Testis (tissue), 3 donors: Measurements from ENCODE around the gene SLC44A5. TPM values are rescaled to one million over a fixed set of nuclear protein-coding genes. Genes with fewer than 3 reads are reported as not detected.

Source experiments
- DNase-seq: peaks from one replicate; pipeline ENCODE4 v3.0.0-alpha.2; 2019
- H3K27ac ChIP-seq, 2 donors: fragments of 200-600 bp; sonication (generic); one replicate each; pipeline ENCODE4 v1.5.1; 2019
- H3K27me3 ChIP-seq: fragments of 200-600 bp; sonication (generic); one replicate; pipeline ENCODE4 v1.5.1; 2019
- H3K36me3 ChIP-seq: fragments of 200-600 bp; sonication (generic); one replicate; pipeline ENCODE4 v1.5.1; 2017; ENCODE audit warnings: low read depth; ENCODE audit errors: missing control alignments
- H3K4me1 ChIP-seq: fragments of 200-600 bp; sonication (generic); one replicate; pipeline ENCODE4 v1.5.1; 2019
- H3K4me3 ChIP-seq, 2 donors: fragments of 200-600 bp; sonication (generic); one replicate each; pipeline ENCODE4 v1.5.1; 2017 to 2019
- H3K9me3 ChIP-seq: fragments of 200-600 bp; sonication (generic); one replicate; pipeline ENCODE4 v1.5.1; 2017
- POLR2A ChIP-seq: fragments of 450-650 bp; IDR thresholded peaks from one replicate; pipeline ENCODE4 v1.6.1; 2017; ENCODE audit warnings: antibody characterized with exemption, mild to moderate bottlenecking, moderate library complexity
- WGBS, 2 donors: methylation state at CpG; one replicate each; pipeline ENCODE4 v1.1.5; 2018; 5-methylcytosine and 5-hydroxymethylcytosine counted together
- intact Hi-C: fragments of 100-400 bp; cut with DNase I; formaldehyde crosslinking; loops from one replicate; pipeline ENCODE4 v1.15.1; 2023; ENCODE audit warnings: low total_unique reads
- polyA plus RNA-seq: library from polyadenylated mRNA; stranded (reverse); fragments of 350-450 nt; fragmentation: Illumina TruSeq; extraction: RNeasy Lipid Tissue Mini Kit (QIAGEN cat#74804); gene quantifications from one replicate; pipeline ENCODE4 v1.2.3, GENCODE V29; 2014; ENCODE audit warnings: low read depth, low replicate concordance; ENCODE audit not compliant: insufficient read depth
- total RNA-seq, 2 donors: library from RNA; depleted of rRNA; stranded (reverse); fragments of >200 nt; gene quantifications; one replicate each; pipeline ENCODE4 v1.2.3, GENCODE V29; 2016
- TF ChIP-seq, protein P1 (sequence below), 3 experiments: fragments of 450-650 bp in 2 of 3; fragments of 200-600 bp in 1 of 3; sonication (generic) in 1 of 3; IDR thresholded peaks; one replicate each; pipeline ENCODE4 v1.5.1; 2016 to 2019; ENCODE audit warnings: antibody characterized with exemption in 3 of 3, mild to moderate bottlenecking in 2 of 3, moderate library complexity in 1 of 3

SLC44A5 gene
- total and polyA plus RNA-seq, 3 donors from 2014 or later: 4.9 to 10.6 (median 4.9) TPM

DNA sequence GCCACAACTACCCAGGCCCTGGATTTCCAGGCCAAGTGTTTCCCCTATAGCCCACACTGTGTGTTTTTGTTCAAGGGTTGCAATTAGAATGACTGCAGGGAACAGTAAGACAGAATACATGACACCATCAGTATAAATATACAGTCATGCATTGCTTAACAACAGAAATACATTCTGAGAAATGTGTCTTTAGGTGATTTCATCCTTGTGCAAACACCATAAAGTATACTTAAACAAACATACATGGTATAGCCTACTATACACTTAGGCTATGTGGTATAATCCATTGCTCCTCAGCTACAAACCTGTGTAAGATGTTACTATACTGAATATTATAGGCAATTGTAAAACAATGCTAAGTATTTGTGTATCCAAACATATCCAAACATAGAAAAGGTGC, 7.5 kb upstream of the SLC44A5 start:
- Histone ChIP-seq H3K27ac (no peak overlapping the region), H3K4me1 (peaks cover 14% of the 10 kb centered on the region), H3K9me3 (no peaks in the 10 kb centered on the region), H3K27me3 (no peaks in the 10 kb centered on the region), H3K4me3 (no peak overlapping the region), H3K36me3 (no peaks in the 10 kb centered on the region)
- intact Hi-C loops: no loop called here
- no peak for DNase-seq
- TF ChIP-seq, protein P1, sequence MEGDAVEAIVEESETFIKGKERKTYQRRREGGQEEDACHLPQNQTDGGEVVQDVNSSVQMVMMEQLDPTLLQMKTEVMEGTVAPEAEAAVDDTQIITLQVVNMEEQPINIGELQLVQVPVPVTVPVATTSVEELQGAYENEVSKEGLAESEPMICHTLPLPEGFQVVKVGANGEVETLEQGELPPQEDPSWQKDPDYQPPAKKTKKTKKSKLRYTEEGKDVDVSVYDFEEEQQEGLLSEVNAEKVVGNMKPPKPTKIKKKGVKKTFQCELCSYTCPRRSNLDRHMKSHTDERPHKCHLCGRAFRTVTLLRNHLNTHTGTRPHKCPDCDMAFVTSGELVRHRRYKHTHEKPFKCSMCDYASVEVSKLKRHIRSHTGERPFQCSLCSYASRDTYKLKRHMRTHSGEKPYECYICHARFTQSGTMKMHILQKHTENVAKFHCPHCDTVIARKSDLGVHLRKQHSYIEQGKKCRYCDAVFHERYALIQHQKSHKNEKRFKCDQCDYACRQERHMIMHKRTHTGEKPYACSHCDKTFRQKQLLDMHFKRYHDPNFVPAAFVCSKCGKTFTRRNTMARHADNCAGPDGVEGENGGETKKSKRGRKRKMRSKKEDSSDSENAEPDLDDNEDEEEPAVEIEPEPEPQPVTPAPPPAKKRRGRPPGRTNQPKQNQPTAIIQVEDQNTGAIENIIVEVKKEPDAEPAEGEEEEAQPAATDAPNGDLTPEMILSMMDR (IDR thresholded peaks at IDR 0.05): no peak
- TF ChIP-seq POLR2A: no peak

DNA sequence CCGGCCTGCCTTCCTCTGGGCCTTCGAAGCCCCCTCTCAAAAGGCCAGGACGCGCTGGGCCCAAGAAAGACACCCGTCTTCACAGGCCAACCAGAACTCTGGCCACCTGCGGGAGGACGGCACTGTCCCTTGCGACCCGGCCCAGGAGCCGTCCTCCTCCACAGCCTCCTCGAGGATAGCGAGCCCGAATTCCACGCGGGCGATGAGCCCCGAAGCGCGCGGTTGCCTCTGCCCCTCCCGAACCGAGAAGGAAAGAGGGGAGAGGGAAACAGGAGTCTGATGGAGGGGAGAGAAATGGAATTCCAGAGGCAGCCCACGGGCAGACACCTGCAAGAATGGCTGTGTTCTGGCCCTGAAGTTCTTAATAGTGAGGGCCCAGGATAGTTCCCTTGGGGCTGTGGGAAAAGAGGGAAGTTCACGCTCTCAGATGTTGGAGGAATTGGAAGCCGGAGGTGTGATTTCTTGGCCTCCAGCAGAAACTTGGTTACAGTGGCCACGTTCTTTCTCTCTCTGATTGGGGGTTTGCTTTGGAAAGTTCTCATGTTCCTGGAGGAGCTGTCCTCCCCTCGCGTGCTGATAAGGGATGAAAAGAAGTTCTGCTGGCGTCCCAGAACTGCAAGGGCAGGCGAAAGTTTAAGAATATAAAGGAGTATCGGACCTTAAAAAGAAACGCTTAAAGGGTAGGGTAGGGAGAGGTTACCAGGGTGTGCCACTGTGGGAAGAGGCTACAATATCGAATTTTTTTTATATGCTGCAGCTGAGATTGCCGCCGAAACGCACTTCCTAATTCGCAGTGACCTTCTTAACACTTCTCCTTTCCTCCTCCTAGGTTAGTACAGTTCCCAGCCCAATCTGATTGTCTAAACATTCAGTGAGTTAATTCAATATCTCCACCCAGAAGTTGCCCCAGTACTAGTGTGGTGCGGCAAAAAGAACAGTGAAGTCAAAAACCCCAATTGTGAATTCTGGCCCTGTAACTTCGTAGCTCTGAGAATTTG, 5.8 kb upstream of the SLC44A5 start:
- peak; percentile 31 for DNase-seq
- 3 to 5% methylated on average over 34 to 39 of the region's 39 CpGs for WGBS, 2 donors
- no peak overlapping the region for H3K27ac ChIP-seq
- no peaks in the 10 kb centered on the region for H3K36me3 ChIP-seq
- TF ChIP-seq POLR2A: no peak
- TF ChIP-seq, protein P1 (IDR thresholded peaks at IDR 0.05): no peak
- peaks cover 14% of the 10 kb centered on the region for H3K4me1 ChIP-seq
- H3K4me3 ChIP-seq: peak overlapping the region; percentile 29 to 54
- no peaks in the 10 kb centered on the region for H3K9me3 ChIP-seq
- intact Hi-C loops: no loop called here
- no peaks in the 10 kb centered on the region for H3K27me3 ChIP-seq

DNA sequence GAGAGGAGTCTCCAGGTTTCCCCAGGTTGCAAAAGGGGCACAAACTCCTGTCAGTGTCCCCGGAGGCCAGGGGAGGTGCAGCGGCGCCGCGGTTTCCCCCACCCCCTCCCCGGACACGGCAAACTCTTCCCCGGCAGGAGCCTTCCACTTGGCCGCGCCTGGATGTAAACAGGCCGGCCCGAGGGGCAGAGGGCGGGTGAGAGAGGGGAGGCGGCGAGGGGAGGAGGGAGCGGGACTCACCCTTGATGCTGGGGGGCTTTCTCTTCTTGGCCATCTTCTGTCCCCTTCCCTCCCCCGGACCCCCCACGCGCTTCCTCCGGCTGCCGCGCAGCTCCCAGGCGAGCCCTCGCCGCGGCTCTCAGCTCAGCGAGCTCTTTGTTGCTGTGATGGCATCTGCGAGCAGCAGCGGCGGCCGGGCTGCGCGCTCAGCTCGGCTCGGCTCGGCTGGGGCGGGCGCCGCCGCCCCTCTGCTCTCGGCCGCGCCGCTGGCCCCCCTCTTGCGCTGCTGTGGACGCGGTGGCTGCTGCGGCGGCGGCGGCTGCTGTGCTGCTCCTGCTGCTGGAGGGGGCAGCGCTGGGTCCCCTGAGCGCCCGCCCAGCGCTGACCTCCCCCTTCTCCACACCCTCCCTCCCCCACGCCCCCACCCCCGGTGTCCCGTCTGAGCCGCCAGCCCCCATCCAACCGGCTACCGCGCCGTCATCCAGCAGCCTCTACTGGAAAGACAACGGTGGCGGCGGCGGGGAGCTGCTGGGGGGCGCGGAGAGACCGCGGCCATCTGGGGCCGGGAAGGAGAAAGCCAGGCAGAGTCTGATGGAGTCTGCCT, 4.9 kb upstream of the SLC44A5 start:
- H3K27ac ChIP-seq: no peak overlapping the region
- intact Hi-C loops: no loop called here

DNA sequence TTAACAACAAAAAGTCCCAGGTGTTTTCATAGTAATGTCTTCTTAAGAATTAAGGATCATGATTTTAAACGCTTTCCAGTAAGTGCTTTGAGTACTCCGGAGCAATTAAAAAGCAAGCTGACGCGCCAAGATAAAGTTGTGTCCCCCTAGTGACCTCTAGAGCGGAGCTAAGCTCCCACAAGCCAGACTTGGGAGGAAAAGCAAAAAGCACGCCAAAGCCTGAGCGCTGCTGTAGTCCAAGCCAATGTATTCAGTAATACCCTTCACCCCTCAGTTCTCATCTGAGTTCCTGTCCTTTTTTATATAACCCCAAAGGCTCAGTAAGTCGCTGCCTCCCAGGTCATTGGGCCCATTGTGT, 3.5 kb upstream of the SLC44A5 start:
- Histone ChIP-seq H3K27me3 (no peaks in the 10 kb centered on the region), H3K4me3 (peak overlapping the region; percentile 2 to 29), H3K9me3 (no peaks in the 10 kb centered on the region), H3K4me1 (peaks cover 14% of the 10 kb centered on the region), H3K36me3 (no peaks in the 10 kb centered on the region), H3K27ac (no peak overlapping the region)
- no peak for DNase-seq
- TF ChIP-seq, protein P1 (IDR thresholded peaks at IDR 0.05): no peak
- no peak for TF ChIP-seq POLR2A
- intact Hi-C loops: no loop called here
- WGBS, 2 donors: 1% methylated on average over 8 of the region's 8 CpGs

More for the DNA sequence above, 4.9 kb upstream of the SLC44A5 start:
- TF ChIP-seq, protein P1 (IDR thresholded peaks at IDR 0.05): no peak
- no peak for TF ChIP-seq POLR2A
- H3K9me3 ChIP-seq: no peaks in the 10 kb centered on the region
- no peaks in the 10 kb centered on the region for H3K27me3 ChIP-seq
- no peaks in the 10 kb centered on the region for H3K36me3 ChIP-seq
- H3K4me3 ChIP-seq: peak overlapping the region; percentile 29 to 54
- peaks cover 14% of the 10 kb centered on the region for H3K4me1 ChIP-seq
- peak; percentile 29 for DNase-seq
- WGBS, 2 donors: 1% methylated on average over 65 of the region's 72 CpGs; no CpG with 5 or more reads in 1 of the 2 donors
